ENCODE measurements around the gene LLGL2. TPM values are rescaled to one million over a fixed set of nuclear protein-coding genes. Genes with fewer than 3 reads are reported as not detected.
"Not testable (repeated sequence)": the region's sequence is repeated elsewhere in the genome, so short reads cannot be mapped to it uniquely, and the experiment has no call there.

LLGL2 gene, protein sequence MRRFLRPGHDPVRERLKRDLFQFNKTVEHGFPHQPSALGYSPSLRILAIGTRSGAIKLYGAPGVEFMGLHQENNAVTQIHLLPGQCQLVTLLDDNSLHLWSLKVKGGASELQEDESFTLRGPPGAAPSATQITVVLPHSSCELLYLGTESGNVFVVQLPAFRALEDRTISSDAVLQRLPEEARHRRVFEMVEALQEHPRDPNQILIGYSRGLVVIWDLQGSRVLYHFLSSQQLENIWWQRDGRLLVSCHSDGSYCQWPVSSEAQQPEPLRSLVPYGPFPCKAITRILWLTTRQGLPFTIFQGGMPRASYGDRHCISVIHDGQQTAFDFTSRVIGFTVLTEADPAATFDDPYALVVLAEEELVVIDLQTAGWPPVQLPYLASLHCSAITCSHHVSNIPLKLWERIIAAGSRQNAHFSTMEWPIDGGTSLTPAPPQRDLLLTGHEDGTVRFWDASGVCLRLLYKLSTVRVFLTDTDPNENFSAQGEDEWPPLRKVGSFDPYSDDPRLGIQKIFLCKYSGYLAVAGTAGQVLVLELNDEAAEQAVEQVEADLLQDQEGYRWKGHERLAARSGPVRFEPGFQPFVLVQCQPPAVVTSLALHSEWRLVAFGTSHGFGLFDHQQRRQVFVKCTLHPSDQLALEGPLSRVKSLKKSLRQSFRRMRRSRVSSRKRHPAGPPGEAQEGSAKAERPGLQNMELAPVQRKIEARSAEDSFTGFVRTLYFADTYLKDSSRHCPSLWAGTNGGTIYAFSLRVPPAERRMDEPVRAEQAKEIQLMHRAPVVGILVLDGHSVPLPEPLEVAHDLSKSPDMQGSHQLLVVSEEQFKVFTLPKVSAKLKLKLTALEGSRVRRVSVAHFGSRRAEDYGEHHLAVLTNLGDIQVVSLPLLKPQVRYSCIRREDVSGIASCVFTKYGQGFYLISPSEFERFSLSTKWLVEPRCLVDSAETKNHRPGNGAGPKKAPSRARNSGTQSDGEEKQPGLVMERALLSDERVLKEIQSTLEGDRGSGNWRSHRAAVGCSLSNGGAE
- polyA plus RNA-seq = 100 to 1,000 TPM in 1 of 2 donors, 10 to 100 TPM in 1; 71.6 to 139 TPM

- 0 to 1% methylated on average over 70 to 108 of the region's 108 CpGs for WGBS, 2 donors
- Histone ChIP-seq H3K36me3 (ENCODE audit: control insufficient read depth in 2 of 2, insufficient read depth in 2 of 2, low read length in 1 of 2) (peaks cover 0 to 7% of the 10 kb centered on the region in 2 donors), H3K27ac (ENCODE audit: low read depth in 2 of 2, low read length in 1 of 2) (peak within 1 kb of the TSS; percentile 96 to 98), H3K27me3 (ENCODE audit: control insufficient read depth in 1 of 2, insufficient read depth in 2 of 2, low read length in 2 of 2) (no peaks in the 10 kb centered on the region), H3K4me1 (ENCODE audit: control insufficient read depth in 2 of 2, insufficient read depth in 2 of 2, low read length in 1 of 2) (peaks cover 0 to 5% of the 10 kb centered on the region in 2 donors), H3K9me3 (ENCODE audit: control insufficient read depth in 2 of 2, insufficient read depth in 1 of 2, low read depth in 1 of 2, low read length in 1 of 2) (no peaks in the 10 kb centered on the region), H3K4me3 (ENCODE audit: low read depth in 1 of 2, low read length in 2 of 2) (peak within 1 kb of the TSS; percentile 69 to 72)
These were observed at the start of gene LLGL2 for GRCh38 chr17:75524970-75525805. TSS of gene LLGL2 (plus strand) at chr17:75525697. CDS start at chr17:75543427, 17,730 bp downstream.

DNA sequence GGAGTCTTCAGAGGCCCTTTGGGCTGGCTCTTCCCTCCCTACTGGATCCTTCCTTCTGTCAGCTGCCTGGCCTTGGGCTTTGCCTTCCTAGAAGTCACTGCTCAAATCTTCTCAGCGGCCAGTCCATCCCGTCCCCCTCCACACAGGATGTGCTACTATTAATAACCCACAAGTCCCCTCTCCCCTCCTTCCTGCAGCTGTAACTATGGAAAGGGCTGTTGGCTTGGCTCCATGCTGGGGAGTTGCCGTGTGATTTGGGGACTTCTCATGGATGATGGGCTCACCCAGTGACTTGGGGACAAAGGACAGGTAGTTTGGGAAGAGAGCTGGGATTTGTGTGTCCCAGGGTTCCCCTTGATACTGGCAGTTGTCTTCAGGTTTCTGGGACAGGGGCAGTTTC lies 49.6 kb upstream of the LLGL2 start:
- Histone ChIP-seq H3K27ac (ENCODE audit: low read depth in 2 of 2, low read length in 1 of 2) (peak overlapping the region; percentile 3 to 39), H3K4me1 (ENCODE audit: control insufficient read depth in 2 of 2, insufficient read depth in 2 of 2, low read length in 1 of 2) (no peaks in the 10 kb centered on the region), H3K27me3 (ENCODE audit: control insufficient read depth in 1 of 2, insufficient read depth in 2 of 2, low read length in 2 of 2) (no peaks in the 10 kb centered on the region), H3K9me3 (ENCODE audit: control insufficient read depth in 2 of 2, insufficient read depth in 1 of 2, low read depth in 1 of 2, low read length in 1 of 2) (no peaks in the 10 kb centered on the region), H3K4me3 (ENCODE audit: low read depth in 1 of 2, low read length in 2 of 2) (no peak overlapping the region), H3K36me3 (ENCODE audit: control insufficient read depth in 2 of 2, insufficient read depth in 2 of 2, low read length in 1 of 2) (peaks cover 8 to 21% of the 10 kb centered on the region in 2 donors)
- 59 to 62% methylated on average over 3 of the region's 3 CpGs for WGBS, 2 donors

- Histone ChIP-seq H3K36me3 (ENCODE audit: control insufficient read depth in 2 of 2, insufficient read depth in 2 of 2, low read length in 1 of 2) (peaks cover 8 to 21% of the 10 kb centered on the region in 2 donors), H3K4me3 (ENCODE audit: low read depth in 1 of 2, low read length in 2 of 2) (no peak overlapping the region), H3K27ac (ENCODE audit: low read depth in 2 of 2, low read length in 1 of 2) (peak overlapping the region; percentile 3 to 39), H3K27me3 (ENCODE audit: control insufficient read depth in 1 of 2, insufficient read depth in 2 of 2, low read length in 2 of 2) (no peaks in the 10 kb centered on the region), H3K4me1 (ENCODE audit: control insufficient read depth in 2 of 2, insufficient read depth in 2 of 2, low read length in 1 of 2) (no peaks in the 10 kb centered on the region), H3K9me3 (ENCODE audit: control insufficient read depth in 2 of 2, insufficient read depth in 1 of 2, low read depth in 1 of 2, low read length in 1 of 2) (no peaks in the 10 kb centered on the region)
- WGBS, 2 donors = 62 to 63% methylated on average over 8 of the region's 8 CpGs
These were observed 49.2 kb upstream of the LLGL2 start for GRCh38 chr17:75476271-75476671.

GRCh38 chr17:75476752-75477489 lies 48.6 kb upstream of the LLGL2 start:
- Histone ChIP-seq H3K9me3 (ENCODE audit: control insufficient read depth in 2 of 2, insufficient read depth in 1 of 2, low read depth in 1 of 2, low read length in 1 of 2) (no peaks in the 10 kb centered on the region), H3K27ac (ENCODE audit: low read depth in 2 of 2, low read length in 1 of 2) (peak overlapping the region in 1 of 2 donors; percentile 13), H3K27me3 (ENCODE audit: control insufficient read depth in 1 of 2, insufficient read depth in 2 of 2, low read length in 2 of 2) (no peaks in the 10 kb centered on the region), H3K36me3 (ENCODE audit: control insufficient read depth in 2 of 2, insufficient read depth in 2 of 2, low read length in 1 of 2) (peaks cover 8 to 21% of the 10 kb centered on the region in 2 donors), H3K4me3 (ENCODE audit: low read depth in 1 of 2, low read length in 2 of 2) (no peak overlapping the region), H3K4me1 (ENCODE audit: control insufficient read depth in 2 of 2, insufficient read depth in 2 of 2, low read length in 1 of 2) (no peaks in the 10 kb centered on the region)
- 66 to 67% methylated on average over 11 of the region's 11 CpGs for WGBS, 2 donors

GRCh38 chr17:75477490-75477862 lies 48.0 kb upstream of the LLGL2 start:
- not testable (repeated sequence) for H3K4me3 ChIP-seq (ENCODE audit: low read depth in 1 of 2, low read length in 2 of 2); H3K4me1 ChIP-seq (ENCODE audit: control insufficient read depth in 2 of 2, insufficient read depth in 2 of 2, low read length in 1 of 2); H3K27ac ChIP-seq (ENCODE audit: low read depth in 2 of 2, low read length in 1 of 2); H3K9me3 ChIP-seq (ENCODE audit: control insufficient read depth in 2 of 2, insufficient read depth in 1 of 2, low read depth in 1 of 2, low read length in 1 of 2); H3K27me3 ChIP-seq (ENCODE audit: control insufficient read depth in 1 of 2, insufficient read depth in 2 of 2, low read length in 2 of 2)
- peaks cover 7 to 16% of the 10 kb centered on the region in 2 donors for H3K36me3 ChIP-seq (ENCODE audit: control insufficient read depth in 2 of 2, insufficient read depth in 2 of 2, low read length in 1 of 2)
- 86 to 90% methylated on average over 11 of the region's 11 CpGs for whole genome bisulfite sequencing, 2 donors

GRCh38 chr17:75478508-75478907 lies 47.0 kb upstream of the LLGL2 start:
- Histone ChIP-seq H3K27ac (ENCODE audit: low read depth in 2 of 2, low read length in 1 of 2) (no peak overlapping the region), H3K4me1 (ENCODE audit: control insufficient read depth in 2 of 2, insufficient read depth in 2 of 2, low read length in 1 of 2) (no peaks in the 10 kb centered on the region), H3K27me3 (ENCODE audit: control insufficient read depth in 1 of 2, insufficient read depth in 2 of 2, low read length in 2 of 2) (no peaks in the 10 kb centered on the region), H3K36me3 (ENCODE audit: control insufficient read depth in 2 of 2, insufficient read depth in 2 of 2, low read length in 1 of 2) (peaks cover 0 to 9% of the 10 kb centered on the region in 2 donors), H3K9me3 (ENCODE audit: control insufficient read depth in 2 of 2, insufficient read depth in 1 of 2, low read depth in 1 of 2, low read length in 1 of 2) (no peaks in the 10 kb centered on the region), H3K4me3 (ENCODE audit: low read depth in 1 of 2, low read length in 2 of 2) (no peak overlapping the region)
- WGBS, 2 donors = 83 to 85% methylated on average over 7 of the region's 7 CpGs

DNA sequence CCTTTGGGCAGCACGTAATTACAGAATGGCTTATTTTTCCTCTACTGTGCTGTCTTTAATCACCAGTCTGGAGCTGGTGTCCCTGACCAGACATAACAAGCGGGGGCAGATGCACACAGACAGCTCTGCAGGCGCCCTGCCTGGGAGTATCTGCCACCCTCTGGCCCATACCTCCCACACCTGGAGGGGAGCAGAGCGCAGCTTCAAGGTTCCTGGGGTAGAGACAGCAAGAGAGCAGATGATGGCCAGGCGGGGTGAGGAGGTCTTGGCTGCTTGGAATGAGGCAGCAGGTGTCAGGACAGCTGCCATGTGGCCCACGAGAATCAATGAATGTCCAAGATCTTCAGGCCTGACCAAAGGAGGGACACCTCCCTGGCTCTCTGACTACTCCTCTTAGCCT lies 45.2 kb upstream of the LLGL2 start:
- H3K4me1 ChIP-seq (ENCODE audit: control insufficient read depth in 2 of 2, insufficient read depth in 2 of 2, low read length in 1 of 2) = no peaks in the 10 kb centered on the region
- H3K9me3 ChIP-seq (ENCODE audit: control insufficient read depth in 2 of 2, insufficient read depth in 1 of 2, low read depth in 1 of 2, low read length in 1 of 2) = no peaks in the 10 kb centered on the region
- H3K36me3 ChIP-seq (ENCODE audit: control insufficient read depth in 2 of 2, insufficient read depth in 2 of 2, low read length in 1 of 2) = peaks cover 0 to 1% of the 10 kb centered on the region in 2 donors
- no peaks in the 10 kb centered on the region for H3K27me3 ChIP-seq (ENCODE audit: control insufficient read depth in 1 of 2, insufficient read depth in 2 of 2, low read length in 2 of 2)
- 94 to 96% methylated on average over 6 of the region's 6 CpGs for WGBS, 2 donors
- no peak overlapping the region for H3K27ac ChIP-seq (ENCODE audit: low read depth in 2 of 2, low read length in 1 of 2)
- no peak overlapping the region for H3K4me3 ChIP-seq (ENCODE audit: low read depth in 1 of 2, low read length in 2 of 2)

GRCh38 chr17:75481194-75482068 lies 44.1 kb upstream of the LLGL2 start:
- H3K27me3 ChIP-seq (ENCODE audit: control insufficient read depth in 1 of 2, insufficient read depth in 2 of 2, low read length in 2 of 2) = no peaks in the 10 kb centered on the region
- no peak overlapping the region for H3K27ac ChIP-seq (ENCODE audit: low read depth in 2 of 2, low read length in 1 of 2)
- WGBS, 2 donors = 58 to 70% methylated on average over 13 of the region's 13 CpGs

More at GRCh38 chr17:75481194-75482068, 44.1 kb upstream of the LLGL2 start:
- Histone ChIP-seq H3K9me3 (ENCODE audit: control insufficient read depth in 2 of 2, insufficient read depth in 1 of 2, low read depth in 1 of 2, low read length in 1 of 2) (no peaks in the 10 kb centered on the region), H3K36me3 (ENCODE audit: control insufficient read depth in 2 of 2, insufficient read depth in 2 of 2, low read length in 1 of 2) (no peaks in the 10 kb centered on the region), H3K4me1 (ENCODE audit: control insufficient read depth in 2 of 2, insufficient read depth in 2 of 2, low read length in 1 of 2) (no peaks in the 10 kb centered on the region), H3K4me3 (ENCODE audit: low read depth in 1 of 2, low read length in 2 of 2) (no peak overlapping the region)
